Mesothelial cell of epicardium (in vitro differentiated cells): ENCODE results near the gene POU5F2. TPM values are rescaled to one million over a fixed set of nuclear protein-coding genes. Genes with fewer than 3 reads are reported as not detected.

Source experiments
- DNase-seq, 2 experiments: peaks; one replicate each; pipeline ENCODE4 v3.0.0; 2021; ENCODE audit warnings: low spot score in 2 of 2; ENCODE audit not compliant: unreplicated experiment in 2 of 2
- H3K27ac Mint-ChIP-seq: 2 replicates; pipeline ENCODE4 v1.8.0; 2021; ENCODE audit warnings: mixed read lengths
- H3K27me3 Mint-ChIP-seq: 2 replicates; pipeline ENCODE4 v1.8.0; 2021; ENCODE audit warnings: low read depth, mixed read lengths
- H3K36me3 Mint-ChIP-seq: 2 replicates; pipeline ENCODE4 v1.8.0; 2021; ENCODE audit warnings: mixed read lengths
- H3K4me1 Mint-ChIP-seq: 2 replicates; pipeline ENCODE4 v1.8.0; 2021; ENCODE audit warnings: mixed read lengths
- H3K4me3 Mint-ChIP-seq: 2 replicates; pipeline ENCODE4 v1.8.0; 2021; ENCODE audit warnings: mild to moderate bottlenecking, moderate library complexity, mixed read lengths
- H3K9me3 Mint-ChIP-seq: 2 replicates; pipeline ENCODE4 v1.8.0; 2021; ENCODE audit warnings: mixed read lengths
- CTCF ChIP-seq: fragments of 200-600 bp; sonication (generic); IDR thresholded peaks from one replicate; pipeline ENCODE4 v1.5.0; 2021; ENCODE audit warnings: antibody characterized with exemption; ENCODE audit not compliant: unreplicated experiment
- total RNA-seq: library from RNA; stranded (reverse); gene quantifications from 3 replicates; pipeline ENCODE4 v1.2.1, GENCODE V29; 2021

Gene POU5F2
- total RNA-seq, 1 donor from 2014 or later: 1.9 TPM

- Mint-ChIP-seq H3K4me3 (no peak overlapping the region), H3K27ac (no peak overlapping the region)
- no peak for DNase-seq
Observed at GRCh38 chr5:93717162-93717561, 24.2 kb downstream of the POU5F2 start.

GRCh38 chr5:93716453-93716852 lies 24.9 kb downstream of the POU5F2 start:
- no peaks in the 10 kb centered on the region for H3K27me3 Mint-ChIP-seq
- no peak for DNase-seq
- no peak overlapping the region for H3K27ac Mint-ChIP-seq
- H3K36me3 Mint-ChIP-seq: no peaks in the 10 kb centered on the region
- no peak overlapping the region for H3K4me3 Mint-ChIP-seq
- peaks cover 38% of the 10 kb centered on the region for H3K4me1 Mint-ChIP-seq
- H3K9me3 Mint-ChIP-seq: peaks cover 14% of the 10 kb centered on the region
- no peak for TF ChIP-seq CTCF

More at GRCh38 chr5:93717162-93717561, 24.2 kb downstream of the POU5F2 start:
- TF ChIP-seq CTCF: no peak
- no peaks in the 10 kb centered on the region for H3K27me3 Mint-ChIP-seq
- no peaks in the 10 kb centered on the region for H3K36me3 Mint-ChIP-seq
- H3K4me1 Mint-ChIP-seq: peaks cover 42% of the 10 kb centered on the region
- H3K9me3 Mint-ChIP-seq: peaks cover 8% of the 10 kb centered on the region

GRCh38 chr5:93715761-93716160 lies 25.6 kb downstream of the POU5F2 start:
- Mint-ChIP-seq H3K27ac (no peak overlapping the region), H3K9me3 (peaks cover 14% of the 10 kb centered on the region), H3K4me3 (no peak overlapping the region), H3K4me1 (peaks cover 31% of the 10 kb centered on the region), H3K27me3 (no peaks in the 10 kb centered on the region), H3K36me3 (no peaks in the 10 kb centered on the region)
- no peak for TF ChIP-seq CTCF
- no peak for DNase-seq

- H3K27me3 Mint-ChIP-seq: no peaks in the 10 kb centered on the region
- no peaks in the 10 kb centered on the region for H3K36me3 Mint-ChIP-seq
- H3K9me3 Mint-ChIP-seq: peaks cover 14% of the 10 kb centered on the region
- H3K27ac Mint-ChIP-seq: no peak overlapping the region
- TF ChIP-seq CTCF: no peak
- no peak overlapping the region for H3K4me3 Mint-ChIP-seq
- peaks cover 31% of the 10 kb centered on the region for H3K4me1 Mint-ChIP-seq
- no peak for DNase-seq
Observed at GRCh38 chr5:93715327-93715726, 26.1 kb downstream of the POU5F2 start.

- H3K9me3 Mint-ChIP-seq: peaks cover 14% of the 10 kb centered on the region
- no peaks in the 10 kb centered on the region for H3K27me3 Mint-ChIP-seq
- TF ChIP-seq CTCF: no peak
- no peak overlapping the region for H3K4me3 Mint-ChIP-seq
- H3K36me3 Mint-ChIP-seq: no peaks in the 10 kb centered on the region
- peaks cover 18% of the 10 kb centered on the region for H3K4me1 Mint-ChIP-seq
- H3K27ac Mint-ChIP-seq: no peak overlapping the region
- no peak for DNase-seq
Observed at GRCh38 chr5:93708442-93708841, 33.0 kb downstream of the POU5F2 start.

GRCh38 chr5:93705896-93706295 lies 35.5 kb downstream of the POU5F2 start:
- Mint-ChIP-seq H3K4me1 (peaks cover 18% of the 10 kb centered on the region), H3K4me3 (no peak overlapping the region), H3K36me3 (no peaks in the 10 kb centered on the region), H3K9me3 (no peaks in the 10 kb centered on the region), H3K27me3 (no peaks in the 10 kb centered on the region), H3K27ac (no peak overlapping the region)
- TF ChIP-seq CTCF: no peak
- no peak for DNase-seq
